ENCODE results near the gene EFCAB6. TPM values are rescaled to one million over a fixed set of nuclear protein-coding genes. Genes with fewer than 3 reads are reported as not detected.

Gene EFCAB6
- total RNA-seq, 4 donors from 2014 or later: 0.68 to 3.7 (median 0.80) TPM; not detected in 1

DNA sequence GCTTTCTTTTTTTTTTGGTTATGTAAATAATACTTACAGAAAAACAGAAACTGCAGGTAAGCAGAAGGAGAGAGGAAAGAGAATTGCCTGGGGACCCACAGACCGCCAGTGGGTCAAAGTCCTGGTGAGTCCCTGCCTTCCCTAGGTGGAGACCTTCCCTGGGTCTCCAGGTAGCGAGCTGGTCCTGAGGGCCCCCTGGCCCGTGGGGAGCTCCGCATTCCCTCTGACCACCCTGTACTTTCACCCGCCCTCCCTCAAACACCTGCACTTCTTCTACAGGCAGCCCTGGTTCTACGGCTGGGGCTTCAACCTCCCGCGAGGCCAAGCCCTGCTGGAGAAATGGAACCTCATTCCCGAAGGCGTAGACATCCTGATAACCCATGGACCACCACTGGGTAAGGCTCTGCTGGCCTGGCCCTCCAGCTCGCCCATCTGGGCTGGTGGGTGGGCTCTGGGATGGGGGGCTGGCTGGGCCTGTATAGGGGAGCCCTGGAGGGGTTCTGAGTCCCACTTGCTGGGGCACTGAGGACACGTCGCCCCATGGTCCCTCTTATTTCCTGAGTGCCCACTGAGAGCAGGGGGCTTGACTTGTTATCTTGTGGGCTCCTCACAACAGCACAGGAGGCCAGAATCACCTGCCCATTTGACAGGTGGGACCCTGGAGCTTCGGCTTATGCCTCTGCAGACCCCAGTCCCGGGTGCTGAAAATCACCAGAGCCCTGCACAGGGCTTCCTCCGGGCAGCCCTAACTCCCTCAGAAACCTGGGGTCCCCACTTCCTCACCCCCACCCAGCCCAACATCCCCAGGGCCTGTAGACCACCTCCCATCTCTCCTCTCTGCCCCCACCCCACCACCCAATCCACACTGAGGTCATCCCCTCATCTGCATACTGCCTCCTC is 313.9 kb downstream of the EFCAB6 start:
- in situ Hi-C loops (cut with MboI; ENCODE audit: low pct_ligation_motif_present in 1 of 4, low pct_unique_long_range_greater_than_20kb in 1 of 4, low sequenced_read_pairs in 3 of 4) (no loop called here), intact Hi-C loops (cut with DNase I; ENCODE audit: low total_unique reads) (no loop called here)
- no peak for TF ChIP-seq CTCF (IDR thresholded peaks at IDR 0.05)
- no peak for TF ChIP-seq POLR2A (IDR thresholded peaks at IDR 0.05)
- no peak for TF ChIP-seq POLR2AphosphoS5 (IDR thresholded peaks at IDR 0.05)
- no peak for TF ChIP-seq EP300 (IDR thresholded peaks at IDR 0.05; ENCODE audit: low read depth)
- no peaks in the 10 kb centered on the region for H3K27me3 ChIP-seq
- H3K27ac ChIP-seq: no peak overlapping the region
- H3K9me3 ChIP-seq: no peaks in the 10 kb centered on the region
- no peak overlapping the region for H3K4me3 ChIP-seq
- DNase-seq: no peak
- WGBS, 2 donors (ENCODE audit: low coverage in 1 of 2): 86 to 100% methylated on average over 1 to 16 of the region's 16 CpGs
- H3K4me1 ChIP-seq: no peaks in the 10 kb centered on the region
- H3K36me3 ChIP-seq: no peaks in the 10 kb centered on the region

DNA sequence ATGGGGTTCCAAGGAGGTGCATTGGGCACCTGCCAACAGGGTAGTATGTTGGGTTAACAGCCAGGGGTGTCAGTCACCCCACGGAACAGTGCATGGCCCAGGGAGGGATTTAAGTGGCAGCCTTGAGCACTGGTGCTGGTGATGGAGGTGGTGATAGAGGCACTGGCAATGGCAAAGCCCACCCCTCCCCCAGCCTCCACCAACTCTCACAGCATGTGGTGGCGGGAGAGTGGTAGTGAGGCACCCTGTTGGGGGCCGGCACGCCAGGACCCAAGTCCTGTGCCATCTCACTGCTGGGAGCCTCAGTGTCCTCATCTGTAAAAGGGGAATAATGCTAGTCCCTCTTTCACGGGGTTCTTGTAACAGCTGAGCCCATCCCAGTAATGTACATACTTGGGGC is 318.8 kb downstream of the EFCAB6 start:
- no peaks in the 10 kb centered on the region for H3K4me1 ChIP-seq
- no peaks in the 10 kb centered on the region for H3K9me3 ChIP-seq
- intact Hi-C loops (cut with DNase I; ENCODE audit: low total_unique reads): no loop called here
- H3K27ac ChIP-seq: no peak overlapping the region
- H3K36me3 ChIP-seq: no peaks in the 10 kb centered on the region
- 92% methylated on average over 5 of the region's 5 CpGs; no CpG with 5 or more reads in 1 of the 2 donors for WGBS, 2 donors (ENCODE audit: low coverage in 1 of 2)
- in situ Hi-C loops (cut with MboI; ENCODE audit: low pct_ligation_motif_present in 1 of 4, low pct_unique_long_range_greater_than_20kb in 1 of 4, low sequenced_read_pairs in 3 of 4): no loop called here
- no peaks in the 10 kb centered on the region for H3K27me3 ChIP-seq
- no peak overlapping the region for H3K4me3 ChIP-seq
- TF ChIP-seq EP300 (IDR thresholded peaks at IDR 0.05; ENCODE audit: low read depth) (no peak), POLR2A (IDR thresholded peaks at IDR 0.05) (no peak), POLR2AphosphoS5 (IDR thresholded peaks at IDR 0.05) (no peak), CTCF (IDR thresholded peaks at IDR 0.05) (no peak)
- DNase-seq: no peak

DNA sequence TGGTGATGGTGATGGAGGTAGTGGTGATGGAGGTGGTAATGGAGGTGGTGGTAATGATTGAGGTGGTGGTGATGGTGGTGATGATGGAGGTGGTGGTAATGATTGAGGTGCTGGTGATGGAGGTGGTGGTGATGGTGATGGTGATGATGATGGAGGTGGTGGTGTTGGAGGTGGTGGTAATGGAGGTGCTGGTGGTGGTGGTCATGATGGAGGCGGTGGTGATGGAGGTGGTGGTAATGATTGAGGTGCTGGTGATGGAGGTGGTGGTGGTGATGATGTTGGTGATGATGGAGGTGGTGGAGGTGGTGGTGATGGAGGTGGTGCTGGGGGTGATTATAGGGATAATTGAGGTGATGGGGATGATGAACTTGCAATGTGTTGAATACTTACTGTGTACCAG is 320.4 kb downstream of the EFCAB6 start:
- DNase-seq: no peak
- no peak overlapping the region for H3K4me3 ChIP-seq
- intact Hi-C loops (cut with DNase I; ENCODE audit: low total_unique reads): no loop called here
- WGBS, 2 donors (ENCODE audit: low coverage in 1 of 2): 94 to 100% methylated on average over 1 of the region's 1 CpG
- no peaks in the 10 kb centered on the region for H3K36me3 ChIP-seq
- no peaks in the 10 kb centered on the region for H3K27me3 ChIP-seq
- H3K9me3 ChIP-seq: no peaks in the 10 kb centered on the region
- H3K27ac ChIP-seq: no peak overlapping the region
- in situ Hi-C loops (cut with MboI; ENCODE audit: low pct_ligation_motif_present in 1 of 4, low pct_unique_long_range_greater_than_20kb in 1 of 4, low sequenced_read_pairs in 3 of 4): no loop called here
- H3K4me1 ChIP-seq: no peaks in the 10 kb centered on the region
- TF ChIP-seq POLR2AphosphoS5 (IDR thresholded peaks at IDR 0.05) (no peak), EP300 (IDR thresholded peaks at IDR 0.05; ENCODE audit: low read depth) (no peak), POLR2A (IDR thresholded peaks at IDR 0.05) (no peak), CTCF (IDR thresholded peaks at IDR 0.05) (no peak)

- no peak for DNase-seq
- TF ChIP-seq EP300 (IDR thresholded peaks at IDR 0.05; ENCODE audit: low read depth): no peak
- no peak for TF ChIP-seq POLR2A (IDR thresholded peaks at IDR 0.05)
- TF ChIP-seq POLR2AphosphoS5 (IDR thresholded peaks at IDR 0.05): no peak
- TF ChIP-seq CTCF (IDR thresholded peaks at IDR 0.05): no peak
- in situ Hi-C loops (cut with MboI; ENCODE audit: low pct_ligation_motif_present in 1 of 4, low pct_unique_long_range_greater_than_20kb in 1 of 4, low sequenced_read_pairs in 3 of 4) (no loop called here), intact Hi-C loops (cut with DNase I; ENCODE audit: low total_unique reads) (no loop called here)
- H3K4me1 ChIP-seq: no peaks in the 10 kb centered on the region
- H3K27ac ChIP-seq: no peak overlapping the region
- 45 to 55% methylated on average over 2 to 3 of the region's 3 CpGs for WGBS, 2 donors (ENCODE audit: low coverage in 1 of 2)
- H3K36me3 ChIP-seq: no peaks in the 10 kb centered on the region
- H3K4me3 ChIP-seq: no peak overlapping the region
- H3K27me3 ChIP-seq: no peaks in the 10 kb centered on the region
- H3K9me3 ChIP-seq: no peaks in the 10 kb centered on the region
Observed at GRCh38 chr22:43491177-43491576, 320.9 kb downstream of the EFCAB6 start.

All from transverse colon (tissue), 4 donors.